H1 (cell line): ENCODE data around the gene FBXO28. TPM values are rescaled to one million over a fixed set of nuclear protein-coding genes. Genes with fewer than 3 reads are reported as not detected.

Experiments
- CTCF ChIA-PET: fragments of 300-600 bp; sonication (Branson Sonifier 250); formaldehyde crosslinking; loops from one replicate; lab custom pipeline; 2021; ENCODE audit not compliant: partially characterized antibody; lab: Charles Lee
- POLR2A ChIA-PET: fragments of 300-600 bp; sonication (Branson Sonifier 250); formaldehyde crosslinking; loops from one replicate; lab custom pipeline; 2021; ENCODE audit warnings: inconsistent platforms; ENCODE audit not compliant: partially characterized antibody; lab: Charles Lee
- DNase-seq, 2 experiments: peaks; one replicate each; pipeline versions ENCODE4 v3.0.0 to v3.0.0-alpha.2; 2010 to 2022; ENCODE audit warnings: low spot score in 2 of 2, low read depth in 1 of 2, mixed read lengths in 1 of 2
- FAIRE-seq: peaks from 2 replicates; lab custom pipeline; 2011; peaks lifted over from hg19 to GRCh38; lab: Jason Lieb, UNC
- H2AFZ ChIP-seq: 2 replicates; pipeline ENCODE4 v1.8.1; 2012; ENCODE audit warnings: low read length, inconsistent platforms
- H2AK5ac ChIP-seq: 2 replicates; pipeline ENCODE4 v1.6.1; 2013; ENCODE audit warnings: low read depth, low read length
- H2BK120ac ChIP-seq: replicated peaks from 2 replicates; pipeline ENCODE3; 2013; ENCODE audit warnings: low read depth, low read length, inconsistent platforms
- H2BK12ac ChIP-seq: 2 replicates; pipeline ENCODE4 v1.6.1; 2013; ENCODE audit warnings: low read depth, low read length
- H2BK15ac ChIP-seq: 2 replicates; pipeline ENCODE4 v1.6.1; 2013; ENCODE audit warnings: low read length
- H2BK20ac ChIP-seq: 2 replicates; pipeline ENCODE4 v1.6.1; 2013; ENCODE audit warnings: low read length
- H2BK5ac ChIP-seq: 2 replicates; pipeline ENCODE4 v1.6.1; 2013; ENCODE audit warnings: low read depth, low read length
- H3K14ac ChIP-seq: 2 replicates; pipeline ENCODE4 v1.6.1; 2013; ENCODE audit warnings: inconsistent platforms; ENCODE audit not compliant: insufficient read length
- H3K18ac ChIP-seq: 2 replicates; pipeline ENCODE4 v1.6.1; 2013; ENCODE audit warnings: low read length; ENCODE audit errors: extremely low read depth
- H3K23ac ChIP-seq: 2 replicates; pipeline ENCODE4 v1.6.1; 2013; ENCODE audit warnings: inconsistent platforms; ENCODE audit not compliant: insufficient read length
- H3K23me2 ChIP-seq: 2 replicates; pipeline ENCODE4 v1.6.1; 2013; ENCODE audit warnings: low read depth, low read length
- H3K27ac ChIP-seq: 2 replicates; pipeline ENCODE4 v1.6.1; 2011; ENCODE audit warnings: low read depth, low read length, inconsistent platforms
- H3K27me3 ChIP-seq, 4 experiments: replicated peaks in 1 of 4; 1 replicate in 1 of 4; 2 replicates in 3 of 4; pipeline versions ENCODE4 v1.6.1 to v1.8.1; 2011 to 2013; ENCODE audit warnings: low read length in 3 of 4, mild to moderate bottlenecking in 3 of 4, inconsistent platforms in 2 of 4, mixed read lengths in 2 of 4, moderate library complexity in 1 of 4; ENCODE audit not compliant: control insufficient read depth in 3 of 4, insufficient read depth in 3 of 4; ENCODE audit errors: extremely low read depth in 1 of 4
- H3K36me3 ChIP-seq, 4 experiments: 2 replicates each; pipeline versions ENCODE4 v1.6.1 to v1.8.1; 2011 to 2013; ENCODE audit warnings: mild to moderate bottlenecking in 4 of 4, low read length in 3 of 4, moderate library complexity in 2 of 4, control low read depth in 1 of 4, inconsistent platforms in 1 of 4; ENCODE audit not compliant: insufficient read depth in 4 of 4, control insufficient read depth in 2 of 4
- H3K4ac ChIP-seq: replicated peaks from 2 replicates; pipeline ENCODE3; 2013; ENCODE audit warnings: low read length, low read depth, mixed read lengths, inconsistent platforms; ENCODE audit not compliant: insufficient read length
- H3K4me1 ChIP-seq, 4 experiments: replicated peaks in 1 of 4; 1 replicate in 1 of 4; 2 replicates in 3 of 4; pipeline versions ENCODE4 v1.6.1 to v1.8.1; 2011 to 2013; ENCODE audit warnings: low read length in 3 of 4, inconsistent platforms in 2 of 4, mixed read lengths in 1 of 4; ENCODE audit not compliant: insufficient read depth in 4 of 4, control insufficient read depth in 3 of 4
- H3K4me2 ChIP-seq, 2 experiments: 2 replicates each; pipeline versions ENCODE4 v1.6.1 to v1.8.1; 2011 to 2013; ENCODE audit warnings: low read depth in 2 of 2, low read length in 2 of 2, control low read depth in 1 of 2, inconsistent platforms in 1 of 2, mild to moderate bottlenecking in 1 of 2; ENCODE audit not compliant: insufficient read depth in 1 of 2
- H3K4me3 ChIP-seq, 4 experiments: fragments of 200-600, 300-600 bp in 1 of 4; sonication (generic), shearing (Covaris generic), sonication (Bioruptor Twin) in 1 of 4; 2 replicates each; pipeline versions ENCODE4 v1.5.1 to v1.8.1; 2011 to 2016; ENCODE audit warnings: low read length in 4 of 4, low read depth in 3 of 4, control low read depth in 2 of 4, inconsistent platforms in 2 of 4, mild to moderate bottlenecking in 2 of 4, mixed read lengths in 1 of 4, moderate library complexity in 1 of 4; ENCODE audit not compliant: insufficient read depth in 2 of 4; ENCODE audit errors: extremely low read depth in 1 of 4
- H3K56ac ChIP-seq: replicated peaks from 2 replicates; pipeline ENCODE3; 2013; ENCODE audit warnings: low read depth, mild to moderate bottlenecking, mixed read lengths, low read length, inconsistent platforms; ENCODE audit not compliant: insufficient read length
- H3K79me1 ChIP-seq: 2 replicates; pipeline ENCODE4 v1.6.1; 2013; ENCODE audit warnings: low read depth, low read length, control low read depth
- H3K79me2 ChIP-seq, 2 experiments: 2 replicates each; pipeline versions ENCODE4 v1.6.1 to v1.8.1; 2012 to 2013; ENCODE audit warnings: low read length in 2 of 2, mild to moderate bottlenecking in 2 of 2, inconsistent platforms in 1 of 2; ENCODE audit not compliant: insufficient read depth in 2 of 2, control insufficient read depth in 1 of 2
- H3K9ac ChIP-seq, 4 experiments: replicated peaks in 1 of 4; 1 replicate in 1 of 4; 2 replicates in 3 of 4; pipeline versions ENCODE4 v1.6.1 to v1.8.1; 2011 to 2013; ENCODE audit warnings: low read depth in 3 of 4, low read length in 3 of 4, control low read depth in 2 of 4, mild to moderate bottlenecking in 2 of 4, moderate library complexity in 2 of 4, inconsistent platforms in 1 of 4; ENCODE audit errors: extremely low read depth in 1 of 4
- H3K9me3 ChIP-seq, 2 experiments: 2 replicates each; pipeline versions ENCODE4 v1.6.1 to v1.8.1; 2012 to 2013; ENCODE audit warnings: mild to moderate bottlenecking in 2 of 2, moderate library complexity in 2 of 2, control low read depth in 1 of 2, inconsistent platforms in 1 of 2, low read depth in 1 of 2, low read length in 1 of 2, mixed read lengths in 1 of 2; ENCODE audit not compliant: insufficient read depth in 2 of 2
- H4K20me1 ChIP-seq, 2 experiments: replicated peaks in 1 of 2; 2 replicates each; pipeline versions ENCODE3 to v1.8.1; 2011 to 2013; ENCODE audit warnings: inconsistent platforms in 2 of 2, low read length in 2 of 2, mild to moderate bottlenecking in 1 of 2; ENCODE audit not compliant: insufficient read depth in 2 of 2, control insufficient read depth in 1 of 2
- H4K5ac ChIP-seq: 2 replicates; pipeline ENCODE4 v1.6.1; 2013; ENCODE audit warnings: low read length, low read depth, mixed read lengths, inconsistent platforms; ENCODE audit not compliant: insufficient read length
- H4K8ac ChIP-seq: 2 replicates; pipeline ENCODE4 v1.8.0; 2013; ENCODE audit warnings: mild to moderate bottlenecking, moderate library complexity, low read length, inconsistent platforms; ENCODE audit not compliant: insufficient read depth; ENCODE audit errors: extremely low read depth
- H4K91ac ChIP-seq: replicated peaks from 2 replicates; pipeline ENCODE3; 2013; ENCODE audit warnings: low read length, mixed read lengths, inconsistent platforms; ENCODE audit not compliant: insufficient read length
- ASH2L ChIP-seq: fragments of 200-600, 300-600 bp; sonication (generic); IDR thresholded peaks from one replicate; pipeline ENCODE4 v1.7.1; 2017; ENCODE audit warnings: low read length
- CBX8 ChIP-seq: fragments of 300-800, 300-1000 bp; sonication (generic); IDR thresholded peaks from 2 replicates; pipeline ENCODE4 v1.7.1; 2016; ENCODE audit warnings: low read depth, low read length, borderline replicate concordance
- EGR1 ChIP-seq: IDR thresholded peaks from 2 replicates; pipeline ENCODE4 v1.6.1; 2011; ENCODE audit warnings: low read depth, low read length, borderline replicate concordance
- RFX5 ChIP-seq: IDR thresholded peaks from 2 replicates; pipeline ENCODE4 v1.6.1; 2011; ENCODE audit warnings: low read depth, low read length, improper control_type of control experiment, borderline replicate concordance
- TAF7 ChIP-seq: optimal IDR thresholded peaks from 2 replicates; pipeline ENCODE3; 2011; ENCODE audit warnings: low read depth, mild to moderate bottlenecking, inconsistent platforms, low read length, moderate library complexity, borderline replicate concordance
- TCF12 ChIP-seq: IDR thresholded peaks from 2 replicates; pipeline ENCODE4 v1.6.1; 2011; ENCODE audit warnings: low read depth, mild to moderate bottlenecking, low read length
- polyA plus RNA-seq, 7 experiments: library from polyadenylated mRNA; depleted of rRNA in 3 of 7; stranded (reverse) in 5 of 7; unstranded in 2 of 7; fragments of >200 nt in 5 of 7; fragments of 200-250 nt in 2 of 7; gene quantifications; 1 replicate in 5 of 7; 2 replicates in 1 of 7; 4 replicates in 1 of 7; pipeline versions ENCODE4 v1.2.1 to v1.2.3, GENCODE V29; 2011 to 2013; ENCODE audit warnings: missing spikeins in 2 of 7, mixed read lengths in 2 of 7
- total RNA-seq: library from RNA; stranded (reverse); fragmentation: NEBNext Ultra II Directional; extraction: Animal tissue kit (Norgen Biotek cat#: 25700); gene quantifications from 2 replicates; pipeline ENCODE4 v1.2.1, GENCODE V29; 2021
- TF ChIP-seq, protein P1 (sequence below): IDR thresholded peaks from 2 replicates; pipeline ENCODE4 v1.6.1; 2011; ENCODE audit warnings: low read length, improper control_type of control experiment

FBXO28 gene
- total and polyA plus RNA-seq, 2 of the 8 experiments (the other 6 are each of a cell fraction or from before 2014, with no cell fraction given) = 10.3 to 42.5 TPM

DNA sequence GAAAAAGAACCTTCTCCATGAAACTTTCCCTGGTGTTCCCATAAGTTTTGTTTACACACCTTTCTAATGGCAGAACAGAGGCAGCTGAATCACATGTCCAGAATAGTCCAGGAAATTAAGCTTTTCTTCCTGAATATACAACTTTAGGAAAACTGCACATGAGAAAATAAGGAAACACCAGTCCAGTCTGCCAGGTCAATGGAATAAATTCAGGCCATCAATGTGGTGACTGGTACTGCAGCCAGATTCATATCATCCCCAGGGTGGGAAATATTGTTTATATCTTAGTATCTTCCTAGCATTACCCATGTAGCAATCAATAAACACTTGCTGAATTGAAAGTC lies 6.7 kb upstream of the FBXO28 start:
- no peak overlapping the region for H2BK20ac ChIP-seq
- 0 out of 7 replicates have a peak, but pooled peaks cover 0 to 4% (median 0%) of the 10 kb centered on the region in 4 experiments for H3K4me1 ChIP-seq
- no peaks in the 10 kb centered on the region for H3K27me3 ChIP-seq
- H4K5ac ChIP-seq = no peak overlapping the region
- H3K14ac ChIP-seq = no peak overlapping the region
- no peak overlapping the region for H3K18ac ChIP-seq
- H3K23me2 ChIP-seq = no peaks in the 10 kb centered on the region
- H3K79me2 ChIP-seq = no peaks in the 10 kb centered on the region
- FAIRE-seq = no peak
- no peak overlapping the region for H4K8ac ChIP-seq
- no peaks in the 10 kb centered on the region for H3K9me3 ChIP-seq
- no peak overlapping the region for H2BK12ac ChIP-seq
- H2BK120ac ChIP-seq = no peak overlapping the region
- no peak overlapping the region for H3K9ac ChIP-seq
- H3K56ac ChIP-seq = no peak overlapping the region
- no peak overlapping the region for H3K4ac ChIP-seq
- no peaks in the 10 kb centered on the region for H4K20me1 ChIP-seq
- DNase-seq = no peak
- no peak overlapping the region for H4K91ac ChIP-seq
- H3K79me1 ChIP-seq = no peaks in the 10 kb centered on the region
- no peak overlapping the region for H2BK15ac ChIP-seq
- H2AK5ac ChIP-seq = no peak overlapping the region
- ChIA-PET CTCF (interaction anchor here (0.6 to 2.6 kb wide), 12 partner anchors 10 to 401 kb away, joined by 3 to 13 read pairs (median 4); no protein-coding TSS in a partner anchor), POLR2A (no interaction called here)
- no peak overlapping the region for H3K23ac ChIP-seq
- H3K4me3 ChIP-seq = no peak overlapping the region
- H3K27ac ChIP-seq = no peak overlapping the region
- H2BK5ac ChIP-seq = no peak overlapping the region
- H3K36me3 ChIP-seq = no peaks in the 10 kb centered on the region
- H3K4me2 ChIP-seq = no peak overlapping the region
- H2AFZ ChIP-seq = no peak overlapping the region
- TF ChIP-seq TAF7 (no peak), CBX8 (no peak), ASH2L (no peak), EGR1 (no peak), RFX5 (no peak), TCF12 (no peak)
- TF ChIP-seq, protein P1, sequence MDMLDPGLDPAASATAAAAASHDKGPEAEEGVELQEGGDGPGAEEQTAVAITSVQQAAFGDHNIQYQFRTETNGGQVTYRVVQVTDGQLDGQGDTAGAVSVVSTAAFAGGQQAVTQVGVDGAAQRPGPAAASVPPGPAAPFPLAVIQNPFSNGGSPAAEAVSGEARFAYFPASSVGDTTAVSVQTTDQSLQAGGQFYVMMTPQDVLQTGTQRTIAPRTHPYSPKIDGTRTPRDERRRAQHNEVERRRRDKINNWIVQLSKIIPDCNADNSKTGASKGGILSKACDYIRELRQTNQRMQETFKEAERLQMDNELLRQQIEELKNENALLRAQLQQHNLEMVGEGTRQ = no peak
